ENCODE data around the gene ZNF226.
A peak's percentile ranks its signal among the peaks of the same experiment; 100 is the strongest.
"Not testable (repeated sequence)": the region's sequence is repeated elsewhere in the genome, so short reads cannot be mapped to it uniquely, and the experiment has no call there.

Gene ZNF226

GRCh38 chr19:44164673-44165512 lies at the start of gene ZNF226:
Gene ZNF226, plus strand, starts transcription at chr19:44165100. Its CDS starts 4,981 bp downstream, at chr19:44170081.
- DNase-seq, result peak; percentile 76

- not testable (repeated sequence) for DNase-seq
These were observed 43.7 kb upstream of the ZNF226 start for GRCh38 chr19:44121162-44121561.

DNA sequence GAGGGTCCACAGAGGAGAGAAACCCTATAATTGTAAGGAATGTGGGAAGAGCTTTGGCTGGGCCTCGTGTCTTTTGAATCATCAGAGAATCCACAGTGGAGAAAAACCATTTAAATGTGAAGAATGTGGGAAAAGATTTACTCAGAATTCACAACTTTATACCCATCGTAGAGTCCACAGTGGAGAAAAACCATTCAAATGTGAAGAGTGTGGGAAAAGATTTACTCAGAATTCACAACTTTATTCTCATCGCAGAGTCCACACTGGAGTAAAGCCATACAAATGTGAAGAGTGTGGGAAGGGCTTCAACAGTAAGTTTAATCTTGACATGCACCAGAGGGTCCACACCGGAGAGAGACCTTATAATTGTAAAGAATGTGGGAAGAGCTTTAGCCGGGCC lies 32.9 kb upstream of the ZNF226 start:
- no peak for DNase-seq

DNA sequence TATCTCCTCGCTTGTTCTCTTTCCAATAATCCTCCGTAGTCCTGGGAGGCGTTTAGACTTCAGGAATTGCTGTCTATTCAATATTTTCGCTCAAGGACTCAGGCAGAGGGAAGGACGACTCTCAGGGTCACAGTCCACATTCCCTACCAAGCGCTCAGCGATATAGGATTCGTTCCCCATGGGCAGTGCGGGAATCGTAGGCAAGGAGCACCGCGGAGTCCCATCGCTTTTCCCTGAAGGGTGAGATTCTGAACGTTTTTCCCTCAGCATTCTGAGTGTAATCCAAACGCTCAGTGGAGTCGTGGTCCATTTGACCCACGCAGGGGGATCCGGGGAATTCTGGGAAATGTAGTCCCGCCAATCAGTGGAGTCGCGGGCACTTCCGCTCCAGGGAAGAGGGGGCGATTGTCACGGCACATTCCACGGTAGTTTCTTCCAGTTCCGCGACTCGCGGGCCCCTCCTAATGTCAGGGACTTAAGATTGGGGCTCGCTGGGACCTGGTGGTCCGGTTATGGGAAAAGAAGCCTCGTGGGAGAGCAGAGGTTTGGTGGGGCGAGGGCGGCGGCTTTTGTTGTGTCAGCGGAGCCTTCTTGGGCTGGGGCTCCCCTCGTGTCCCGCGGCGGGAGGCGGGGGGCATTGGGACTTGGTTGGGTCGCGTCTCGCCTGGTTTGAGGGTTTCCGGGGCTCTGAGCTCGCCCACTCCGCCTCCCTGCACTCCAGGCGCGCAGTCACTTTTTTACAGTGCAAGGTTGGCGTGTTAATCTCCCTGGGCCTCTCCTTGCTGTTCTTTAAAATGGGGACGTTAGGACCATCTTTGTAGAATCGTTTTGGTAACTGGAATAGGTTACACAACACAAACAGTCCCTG lies 23.5 kb upstream of the ZNF226 start, which contains the start of gene ZNF234:
ZNF234 (plus strand) TSS at position 364 of the 868 bp plus-strand sequence. CDS start 3,079 bp downstream, outside the sequence.
- DNase-seq, result peak; percentile 50

GRCh38 chr19:44142059-44142433 lies 22.9 kb upstream of the ZNF226 start:
- peak; percentile 2 for DNase-seq

- DNase-seq, result no peak
These were observed 15.1 kb upstream of the ZNF226 start for GRCh38 chr19:44149776-44150175.

DNA sequence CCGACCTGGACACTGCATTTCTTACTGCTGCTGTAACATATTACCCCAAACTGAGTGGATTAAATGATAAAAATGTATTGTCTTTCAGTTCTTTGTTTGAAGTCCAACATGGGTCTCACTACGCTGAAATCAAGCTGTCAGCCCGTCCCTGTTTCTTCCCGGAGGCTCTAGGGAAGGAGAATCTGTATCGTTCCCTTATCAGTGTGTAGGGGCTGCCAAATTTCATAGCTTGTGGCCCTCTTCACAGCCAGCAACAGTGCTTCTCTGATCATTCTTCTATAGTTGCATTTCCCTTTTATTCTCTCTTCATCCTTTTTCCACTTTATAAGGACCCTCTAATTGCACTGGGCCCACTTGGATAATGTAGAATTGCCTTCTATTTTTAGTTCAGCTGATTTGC lies 13.4 kb upstream of the ZNF226 start:
- no peak for DNase-seq

GRCh38 chr19:44156475-44156874 lies 8.4 kb upstream of the ZNF226 start:
- no peak for DNase-seq

DNA sequence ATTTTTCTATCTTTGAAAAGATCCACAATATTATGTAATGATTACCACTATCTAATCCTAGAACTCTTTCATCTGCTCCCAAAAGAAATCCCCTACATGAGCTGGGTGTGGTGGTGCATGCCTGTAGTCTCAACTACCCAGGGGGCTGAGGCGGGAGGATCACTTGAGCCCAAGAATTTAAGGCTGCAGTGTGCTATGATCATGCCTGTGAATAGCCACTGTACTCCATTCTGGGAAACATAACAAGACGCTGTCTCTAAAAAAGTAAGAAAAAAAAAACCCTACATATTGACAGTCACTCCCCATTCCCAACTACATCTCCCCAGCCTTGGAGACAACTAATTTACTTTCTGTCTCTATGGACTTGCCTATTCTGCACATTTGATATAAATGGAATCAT lies 1.1 kb upstream of the ZNF226 start:
- DNase-seq, result no peak

- no peak for DNase-seq
These were observed 600 bp upstream of the ZNF226 start for GRCh38 chr19:44164327-44164672.

GRCh38 chr19:44170660-44171059 lies 5.8 kb downstream of the ZNF226 start:
- not testable (repeated sequence) for DNase-seq

DNA sequence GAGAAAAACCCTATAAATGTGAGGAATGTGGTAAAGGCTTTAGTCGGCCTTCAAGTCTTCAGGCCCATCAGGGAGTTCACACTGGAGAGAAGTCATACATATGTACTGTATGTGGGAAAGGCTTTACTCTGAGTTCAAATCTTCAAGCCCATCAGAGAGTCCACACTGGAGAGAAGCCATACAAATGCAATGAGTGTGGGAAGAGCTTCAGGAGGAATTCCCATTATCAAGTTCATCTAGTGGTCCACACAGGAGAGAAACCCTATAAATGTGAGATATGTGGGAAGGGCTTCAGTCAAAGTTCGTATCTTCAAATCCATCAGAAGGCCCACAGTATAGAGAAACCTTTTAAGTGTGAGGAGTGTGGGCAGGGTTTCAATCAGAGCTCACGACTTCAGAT lies 11.7 kb downstream of the ZNF226 start:
- no peak for DNase-seq

GRCh38 chr19:44180968-44181367 lies 16.1 kb downstream of the ZNF226 start:
- no peak for DNase-seq

DNA sequence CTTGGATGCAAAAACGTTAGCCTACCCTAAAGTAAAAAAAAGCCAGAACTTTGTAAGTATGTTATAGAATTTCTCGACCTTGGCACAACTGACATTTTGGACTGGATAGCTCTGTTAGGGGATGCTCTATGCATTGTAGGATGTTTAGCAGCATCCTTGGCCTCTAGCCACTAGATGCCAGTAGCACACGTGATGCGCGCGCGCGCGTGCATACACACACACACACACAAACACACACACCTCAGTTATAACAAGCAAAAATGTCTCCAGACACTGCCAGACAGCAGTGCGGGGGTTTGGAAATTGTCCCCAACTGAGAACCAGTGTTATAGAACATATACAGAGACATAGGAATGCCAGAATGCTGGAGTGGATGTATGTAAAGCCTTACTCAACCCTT lies 17.2 kb downstream of the ZNF226 start:
- DNase-seq, result no peak

DNA sequence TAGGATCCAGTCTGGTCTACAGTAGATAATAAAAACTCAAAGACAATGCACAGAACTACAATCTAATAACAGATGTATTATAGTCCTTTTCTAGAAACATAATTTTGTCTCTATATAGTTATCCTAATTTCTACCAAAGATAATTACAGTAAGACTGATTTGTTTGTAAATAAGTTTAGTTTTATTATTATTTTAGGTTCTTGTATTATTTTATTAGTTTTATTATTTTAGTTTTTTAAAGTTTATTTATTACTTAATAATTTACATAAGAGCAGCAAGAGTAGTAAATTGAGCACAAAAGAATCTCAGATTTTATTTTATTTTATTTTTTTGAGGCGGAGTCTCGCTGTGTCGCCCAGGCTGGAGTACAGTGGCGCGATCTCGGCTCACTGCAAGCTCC lies 25.1 kb downstream of the ZNF226 start:
- DNase-seq, result no peak

- DNase-seq, result no peak
These were observed 27.2 kb downstream of the ZNF226 start for GRCh38 chr19:44192127-44192526.

- DNase-seq, result no peak
These were observed 31.9 kb downstream of the ZNF226 start for GRCh38 chr19:44196772-44197171.

GRCh38 chr19:44202470-44202869 lies 37.6 kb downstream of the ZNF226 start:
- DNase-seq, result no peak

- no peak for DNase-seq
These were observed 38.1 kb downstream of the ZNF226 start for GRCh38 chr19:44202974-44203373.

- DNase-seq, result not testable (repeated sequence)
These were observed 39.0 kb downstream of the ZNF226 start for GRCh38 chr19:44203877-44204276.

GRCh38 chr19:44204772-44205171 lies 39.9 kb downstream of the ZNF226 start:
- no peak for DNase-seq

DNA sequence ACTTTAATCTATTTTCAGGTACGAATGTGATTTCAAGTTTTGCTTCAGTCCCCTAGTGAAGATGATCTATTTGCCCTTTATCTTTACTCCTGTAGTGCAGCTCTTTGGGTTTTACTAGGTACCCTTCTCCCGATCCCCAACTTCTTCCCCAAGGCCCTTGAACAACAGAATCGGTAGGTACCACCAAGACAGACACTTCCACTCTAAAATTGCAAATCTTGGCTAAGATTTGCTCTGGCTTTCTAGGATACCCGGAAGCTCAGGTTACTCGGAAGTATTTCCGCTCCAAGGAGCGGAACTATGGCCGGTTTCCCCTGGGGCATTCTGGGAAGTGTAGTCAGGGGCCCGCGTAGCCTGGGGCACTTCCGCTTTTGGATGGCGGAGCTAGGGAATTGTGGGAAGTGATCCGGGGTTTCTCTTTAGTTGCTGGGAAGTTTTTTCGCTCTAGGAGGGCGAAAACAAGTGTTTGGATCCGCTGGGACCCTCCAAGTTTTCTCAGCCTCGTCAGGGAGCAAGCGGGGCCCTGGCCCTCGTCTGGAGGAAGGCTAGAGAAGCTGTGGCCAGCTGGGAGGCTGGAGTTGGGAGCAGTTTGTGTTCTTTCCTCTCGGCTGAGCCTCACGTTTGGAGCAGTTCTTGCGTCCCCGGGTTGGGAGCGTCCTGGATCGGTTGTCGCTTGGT lies 42.4 kb downstream of the ZNF226 start:
- DNase-seq, result peak; percentile 73

DNA sequence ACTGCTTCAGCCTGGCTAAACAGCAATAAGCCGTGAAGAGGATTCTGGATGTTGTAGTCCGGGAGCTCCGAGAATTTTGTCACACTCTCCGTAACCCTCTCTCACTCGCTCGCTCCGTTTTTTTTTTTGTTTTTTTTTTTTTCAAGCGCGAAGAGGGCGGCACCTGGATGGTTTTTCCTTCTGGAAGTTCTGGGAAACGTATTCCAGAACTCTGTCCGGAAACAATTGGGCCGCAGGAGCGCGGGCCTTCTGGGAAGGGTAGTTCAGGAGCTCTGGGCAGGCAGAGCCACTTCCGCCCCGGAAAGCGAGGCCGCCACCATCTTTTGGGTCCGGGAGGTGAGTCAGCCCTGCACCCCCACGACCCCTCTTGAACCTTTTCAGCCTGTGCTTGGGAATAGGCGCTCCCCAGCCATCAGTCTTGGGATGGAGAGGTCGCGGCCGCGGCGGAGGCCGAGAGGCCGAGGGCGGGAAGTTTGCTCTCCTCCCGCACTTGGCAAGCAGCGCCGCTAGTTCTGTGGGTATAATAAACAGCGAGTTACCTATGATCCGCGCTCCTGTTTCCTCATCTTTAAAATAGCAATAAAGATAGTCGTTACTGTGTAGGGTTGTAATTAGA lies 47.5 kb downstream of the ZNF226 start, which contains the start of gene ZNF227:
ZNF227 (plus strand) TSS at position 283 of the 616 bp plus-strand sequence. CDS start 5,261 bp downstream, outside the sequence.
- peak; percentile 71 for DNase-seq
